Stimulated activated naive CD4-positive, alpha-beta T cell (primary cell): ENCODE measurements around the gene INSL3.
A peak's percentile ranks its signal among the peaks of the same experiment; 100 is the strongest.

Experiments
- DNase-seq, 6 experiments: peaks; one replicate each; lab custom pipeline; 2025; lab: John Stamatoyannopoulos, UW

Gene INSL3

GRCh38 chr19:17821190-17821589 is at the start of gene INSL3:
TSS of gene INSL3 (minus strand) at chr19:17821519. CDS start at chr19:17821506, 13 bp downstream.
- no peak for DNase-seq

- DNase-seq, result no peak
Observed at GRCh38 chr19:17869114-17869608, 47.8 kb upstream of the INSL3 start.

GRCh38 chr19:17868669-17869068 is 47.4 kb upstream of the INSL3 start:
- DNase-seq, result no peak

- no peak for DNase-seq
Observed at GRCh38 chr19:17866964-17867486, 45.7 kb upstream of the INSL3 start.

- no peak for DNase-seq
Observed at GRCh38 chr19:17866312-17866963, 45.1 kb upstream of the INSL3 start.

GRCh38 chr19:17865364-17866311 is 44.3 kb upstream of the INSL3 start:
- DNase-seq, result no peak

GRCh38 chr19:17863520-17864182 is 42.3 kb upstream of the INSL3 start:
- no peak for DNase-seq

- DNase-seq, result no peak
Observed at GRCh38 chr19:17862711-17863519, 41.6 kb upstream of the INSL3 start.

GRCh38 chr19:17861542-17862402 is 40.5 kb upstream of the INSL3 start:
- DNase-seq, result no peak

- DNase-seq, result no peak
Observed at GRCh38 chr19:17860993-17861360, 39.7 kb upstream of the INSL3 start.

- DNase-seq, result no peak
Observed at GRCh38 chr19:17860331-17860992, 39.1 kb upstream of the INSL3 start.

- DNase-seq, result peak; percentile 93 to 99 (median 99)
Observed at GRCh38 chr19:17859533-17860330, 38.4 kb upstream of the INSL3 start, which contains the start of gene RPL18A. TSS of gene RPL18A (plus strand) at chr19:17859910. CDS start at chr19:17859957, 47 bp downstream.

- DNase-seq, result peak; percentile 57 to 88 (median 83)
Observed at GRCh38 chr19:17855280-17856152, 34.2 kb upstream of the INSL3 start.

- DNase-seq, result no peak
Observed at GRCh38 chr19:17854061-17854460, 32.7 kb upstream of the INSL3 start.

- no peak for DNase-seq
Observed at GRCh38 chr19:17848595-17849292, 27.4 kb upstream of the INSL3 start.

- DNase-seq, result peak; percentile 73 to 90 (median 82)
Observed at GRCh38 chr19:17847538-17848366, 26.4 kb upstream of the INSL3 start, which contains the start of gene JAK3. TSS of gene JAK3 (minus strand) at chr19:17847982. CDS start at chr19:17844417, 3,565 bp downstream.
